ENCODE measurements around the gene FUT3. TPM values are rescaled to one million over a fixed set of nuclear protein-coding genes. Genes with fewer than 3 reads are reported as not detected.

The FUT3 gene
- total RNA-seq, 1 donor from 2014 or later = not detected

DNA sequence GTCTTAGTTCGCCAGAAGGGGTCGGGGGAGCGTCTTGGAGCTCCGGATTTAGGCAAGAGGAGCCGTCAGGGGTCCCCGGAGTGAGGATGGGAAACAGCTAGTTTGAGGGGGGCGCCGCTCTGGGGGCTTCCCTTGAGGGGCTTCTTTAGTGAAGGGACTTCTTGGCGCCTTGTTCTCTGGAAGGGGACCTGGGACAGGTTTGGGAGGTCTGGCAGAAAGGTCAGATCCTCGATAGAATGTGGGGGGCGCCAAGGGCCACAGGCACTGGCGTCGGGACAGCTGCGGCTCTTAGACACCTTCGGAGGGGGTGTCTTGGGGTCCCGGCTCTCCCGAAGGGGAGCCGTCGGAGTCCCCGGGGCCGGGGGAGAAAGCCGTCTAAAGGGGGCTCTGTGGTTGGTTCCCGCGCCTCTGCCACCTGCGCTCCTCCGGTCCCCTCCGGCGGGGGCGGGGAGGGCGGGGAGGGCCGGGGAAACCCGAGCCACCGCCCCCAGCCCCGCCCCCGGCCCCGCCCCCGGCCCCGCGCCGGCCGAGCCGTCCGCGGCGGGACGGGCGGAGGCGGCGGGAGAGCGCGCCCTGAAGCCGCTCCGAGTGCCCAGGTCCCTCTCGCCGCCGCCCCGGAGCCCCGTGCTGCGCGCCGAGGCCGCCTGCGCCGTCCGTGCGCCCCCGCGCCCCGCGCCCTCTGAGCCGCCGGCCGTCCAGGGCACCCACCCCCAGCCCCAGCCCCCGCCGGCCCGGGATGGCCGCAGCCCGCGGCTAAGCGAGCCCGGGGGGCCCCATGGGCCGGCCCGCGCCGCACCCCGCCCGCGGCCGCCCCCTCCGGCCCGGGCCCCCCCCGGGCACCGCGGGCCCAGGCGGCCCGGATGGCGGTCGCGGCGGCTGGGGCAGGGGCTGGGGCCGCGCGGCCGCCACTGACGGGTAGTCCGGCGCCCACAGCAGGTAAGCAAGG lies 46.5 kb downstream of the FUT3 start, which contains the start of gene NRTN:
Gene NRTN (plus strand): TSS at position 552 of the 946 bp plus-strand sequence. CDS start 19,099 bp downstream, outside the sequence.
- Histone ChIP-seq H3K27ac (ENCODE audit: low read depth, low read length) (no peak within 1 kb of the TSS), H3K4me1 (ENCODE audit: control insufficient read depth in 3 of 3, insufficient read depth in 3 of 3, low read length in 3 of 3) (peaks cover 4 to 7% (median 5%) of the 10 kb centered on the region in 3 donors), H3K9me3 (ENCODE audit: control insufficient read depth in 3 of 3, low read length in 3 of 3) (no peaks in the 10 kb centered on the region), H3K36me3 (ENCODE audit: control insufficient read depth in 3 of 3, insufficient read depth in 3 of 3, low read length in 3 of 3) (no peaks in the 10 kb centered on the region), H3K9ac (ENCODE audit: low read depth in 1 of 3, low read length in 3 of 3) (no peak within 1 kb of the TSS), H3K4me3 (ENCODE audit: low read length in 3 of 3) (no peak within 1 kb of the TSS), H3K27me3 (ENCODE audit: control insufficient read depth in 3 of 3, insufficient read depth in 3 of 3, low read length in 3 of 3) (peaks cover 45 to 65% (median 59%) of the 10 kb centered on the region in 3 donors)

GRCh38 chr19:5803752-5804515 lies 47.3 kb downstream of the FUT3 start:
- Histone ChIP-seq H3K4me3 (ENCODE audit: low read length in 3 of 3) (peak overlapping the region in 2 of 3 donors; percentile 29 to 30), H3K9ac (ENCODE audit: low read depth in 1 of 3, low read length in 3 of 3) (peak overlapping the region in 1 of 3 donors; percentile 33), H3K36me3 (ENCODE audit: control insufficient read depth in 3 of 3, insufficient read depth in 3 of 3, low read length in 3 of 3) (no peaks in the 10 kb centered on the region), H3K27ac (ENCODE audit: low read depth, low read length) (no peak overlapping the region), H3K9me3 (ENCODE audit: control insufficient read depth in 3 of 3, low read length in 3 of 3) (no peaks in the 10 kb centered on the region), H3K4me1 (ENCODE audit: control insufficient read depth in 3 of 3, insufficient read depth in 3 of 3, low read length in 3 of 3) (peaks cover 4 to 7% (median 5%) of the 10 kb centered on the region in 3 donors), H3K27me3 (ENCODE audit: control insufficient read depth in 3 of 3, insufficient read depth in 3 of 3, low read length in 3 of 3) (peaks cover 47 to 73% (median 65%) of the 10 kb centered on the region in 3 donors)

DNA sequence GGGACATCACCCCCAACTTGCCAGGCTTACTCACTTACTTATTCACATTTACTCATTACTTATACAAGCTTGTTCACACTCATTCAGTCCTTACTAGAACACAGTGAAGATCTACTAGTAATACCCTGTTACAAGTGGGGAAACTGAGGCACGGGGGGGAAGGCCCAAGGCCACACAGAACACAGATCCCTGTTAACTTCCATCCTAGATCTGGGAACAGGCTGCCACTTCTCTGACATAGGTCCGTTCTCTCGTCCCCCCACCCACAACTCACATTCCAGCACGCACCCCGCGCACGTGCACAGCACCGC lies 47.9 kb downstream of the FUT3 start:
- Histone ChIP-seq H3K9me3 (ENCODE audit: control insufficient read depth in 3 of 3, low read length in 3 of 3) (no peaks in the 10 kb centered on the region), H3K4me3 (ENCODE audit: low read length in 3 of 3) (peak overlapping the region in 2 of 3 donors; percentile 29 to 30), H3K27me3 (ENCODE audit: control insufficient read depth in 3 of 3, insufficient read depth in 3 of 3, low read length in 3 of 3) (peaks cover 47 to 73% (median 65%) of the 10 kb centered on the region in 3 donors), H3K36me3 (ENCODE audit: control insufficient read depth in 3 of 3, insufficient read depth in 3 of 3, low read length in 3 of 3) (no peaks in the 10 kb centered on the region), H3K27ac (ENCODE audit: low read depth, low read length) (no peak overlapping the region), H3K4me1 (ENCODE audit: control insufficient read depth in 3 of 3, insufficient read depth in 3 of 3, low read length in 3 of 3) (peaks cover 4 to 7% (median 5%) of the 10 kb centered on the region in 3 donors), H3K9ac (ENCODE audit: low read depth in 1 of 3, low read length in 3 of 3) (peak overlapping the region in 1 of 3 donors; percentile 33)

DNA sequence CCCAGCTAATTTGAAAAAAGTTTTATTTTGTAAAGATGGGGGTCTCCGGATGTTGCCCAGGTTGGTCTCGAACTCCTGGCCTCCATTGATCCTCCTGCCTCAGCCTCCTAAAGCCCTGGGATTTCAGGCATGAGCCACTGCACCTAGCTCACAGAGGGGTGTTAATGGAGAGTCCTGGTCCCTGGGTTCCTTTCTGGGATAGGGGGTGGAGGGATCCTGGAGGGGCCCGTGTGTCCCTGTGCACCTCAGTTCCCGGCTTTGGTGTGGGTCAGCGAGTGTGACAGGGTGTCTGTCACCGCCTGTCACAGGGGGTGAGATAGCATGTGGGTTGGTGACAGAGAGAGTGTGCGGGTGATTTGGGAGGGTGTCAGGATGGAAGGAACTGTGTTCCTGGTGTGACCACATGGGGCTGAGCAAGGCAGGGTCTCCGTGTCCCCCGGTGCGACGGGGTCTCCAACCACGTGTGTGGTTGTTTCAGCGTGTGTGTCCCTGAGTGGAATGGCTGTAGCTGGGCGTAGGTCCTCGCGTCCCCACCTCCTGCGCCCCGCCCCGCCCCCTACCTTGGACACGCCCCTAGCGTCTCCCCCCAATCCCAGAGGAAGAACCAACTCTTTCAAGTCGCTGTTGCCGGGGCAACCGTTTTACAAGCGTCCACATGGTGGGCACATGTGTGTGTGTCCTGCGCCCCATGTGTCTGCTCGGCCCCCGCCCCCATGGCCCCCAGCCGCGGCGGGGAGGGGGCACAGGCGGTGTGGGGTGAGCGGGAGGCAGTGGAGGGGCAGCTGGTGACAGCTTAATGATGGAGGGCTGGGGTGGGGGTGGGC lies 49.2 kb downstream of the FUT3 start:
- H3K9me3 ChIP-seq (ENCODE audit: control insufficient read depth in 3 of 3, low read length in 3 of 3) = no peaks in the 10 kb centered on the region
- H3K4me1 ChIP-seq (ENCODE audit: control insufficient read depth in 3 of 3, insufficient read depth in 3 of 3, low read length in 3 of 3) = peaks cover 4 to 7% (median 5%) of the 10 kb centered on the region in 3 donors
- H3K36me3 ChIP-seq (ENCODE audit: control insufficient read depth in 3 of 3, insufficient read depth in 3 of 3, low read length in 3 of 3) = no peaks in the 10 kb centered on the region
- no peak overlapping the region for H3K27ac ChIP-seq (ENCODE audit: low read depth, low read length)
- no peak overlapping the region for H3K9ac ChIP-seq (ENCODE audit: low read depth in 1 of 3, low read length in 3 of 3)
- peaks cover 44 to 75% (median 67%) of the 10 kb centered on the region in 3 donors for H3K27me3 ChIP-seq (ENCODE audit: control insufficient read depth in 3 of 3, insufficient read depth in 3 of 3, low read length in 3 of 3)
- H3K4me3 ChIP-seq (ENCODE audit: low read length in 3 of 3) = no peak overlapping the region

- H3K4me1 ChIP-seq (ENCODE audit: control insufficient read depth in 3 of 3, insufficient read depth in 3 of 3, low read length in 3 of 3) = peaks cover 4 to 7% (median 5%) of the 10 kb centered on the region in 3 donors
- no peaks in the 10 kb centered on the region for H3K36me3 ChIP-seq (ENCODE audit: control insufficient read depth in 3 of 3, insufficient read depth in 3 of 3, low read length in 3 of 3)
- peaks cover 39 to 62% (median 56%) of the 10 kb centered on the region in 3 donors for H3K27me3 ChIP-seq (ENCODE audit: control insufficient read depth in 3 of 3, insufficient read depth in 3 of 3, low read length in 3 of 3)
- H3K9ac ChIP-seq (ENCODE audit: low read depth in 1 of 3, low read length in 3 of 3) = no peak overlapping the region
- no peak overlapping the region for H3K4me3 ChIP-seq (ENCODE audit: low read length in 3 of 3)
- no peak overlapping the region for H3K27ac ChIP-seq (ENCODE audit: low read depth, low read length)
- H3K9me3 ChIP-seq (ENCODE audit: control insufficient read depth in 3 of 3, low read length in 3 of 3) = no peaks in the 10 kb centered on the region
Measured at GRCh38 chr19:5800361-5801270, 50.6 kb downstream of the FUT3 start.

- no peak overlapping the region for H3K27ac ChIP-seq (ENCODE audit: low read depth, low read length)
- no peaks in the 10 kb centered on the region for H3K36me3 ChIP-seq (ENCODE audit: control insufficient read depth in 3 of 3, insufficient read depth in 3 of 3, low read length in 3 of 3)
- no peaks in the 10 kb centered on the region for H3K9me3 ChIP-seq (ENCODE audit: control insufficient read depth in 3 of 3, low read length in 3 of 3)
- H3K27me3 ChIP-seq (ENCODE audit: control insufficient read depth in 3 of 3, insufficient read depth in 3 of 3, low read length in 3 of 3) = peaks cover 34 to 62% (median 53%) of the 10 kb centered on the region in 3 donors
- no peak overlapping the region for H3K4me3 ChIP-seq (ENCODE audit: low read length in 3 of 3)
- peaks cover 4 to 7% (median 5%) of the 10 kb centered on the region in 3 donors for H3K4me1 ChIP-seq (ENCODE audit: control insufficient read depth in 3 of 3, insufficient read depth in 3 of 3, low read length in 3 of 3)
- H3K9ac ChIP-seq (ENCODE audit: low read depth in 1 of 3, low read length in 3 of 3) = no peak overlapping the region
Measured at GRCh38 chr19:5799247-5800241, 51.7 kb downstream of the FUT3 start.

DNA sequence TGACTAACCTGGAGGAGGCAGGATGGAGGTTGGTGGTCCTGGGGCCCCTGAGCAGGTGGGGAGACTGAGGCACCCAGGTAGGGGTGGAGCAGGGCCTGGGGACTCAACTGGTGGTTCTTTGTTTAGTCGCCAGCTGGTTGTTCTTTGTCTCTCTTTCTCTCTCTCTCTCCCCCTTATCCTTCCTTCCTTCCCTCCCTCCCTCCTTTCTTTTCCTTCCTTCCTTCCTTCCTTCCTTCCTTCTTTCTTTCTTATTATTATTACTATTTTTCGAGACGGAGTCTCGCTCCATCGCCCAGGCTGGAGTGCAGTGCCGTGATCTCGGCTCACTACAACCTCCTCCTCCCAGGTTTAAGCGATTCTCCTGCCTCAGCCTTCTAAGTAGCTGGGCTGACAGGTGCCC lies 53.0 kb downstream of the FUT3 start:
- Histone ChIP-seq H3K27me3 (ENCODE audit: control insufficient read depth in 3 of 3, insufficient read depth in 3 of 3, low read length in 3 of 3) (peaks cover 21 to 49% (median 41%) of the 10 kb centered on the region in 3 donors), H3K4me3 (ENCODE audit: low read length in 3 of 3) (no peak overlapping the region), H3K27ac (ENCODE audit: low read depth, low read length) (no peak overlapping the region), H3K9me3 (ENCODE audit: control insufficient read depth in 3 of 3, low read length in 3 of 3) (no peaks in the 10 kb centered on the region), H3K4me1 (ENCODE audit: control insufficient read depth in 3 of 3, insufficient read depth in 3 of 3, low read length in 3 of 3) (peaks cover 0 to under 1% (median 0%) of the 10 kb centered on the region in 3 donors), H3K36me3 (ENCODE audit: control insufficient read depth in 3 of 3, insufficient read depth in 3 of 3, low read length in 3 of 3) (no peaks in the 10 kb centered on the region), H3K9ac (ENCODE audit: low read depth in 1 of 3, low read length in 3 of 3) (no peak overlapping the region)

GRCh38 chr19:5795382-5795919 lies 55.8 kb downstream of the FUT3 start:
- Histone ChIP-seq H3K4me1 (ENCODE audit: control insufficient read depth in 3 of 3, insufficient read depth in 3 of 3, low read length in 3 of 3) (peaks cover 0 to 4% (median under 1%) of the 10 kb centered on the region in 3 donors), H3K27ac (ENCODE audit: low read depth, low read length) (no peak overlapping the region), H3K9me3 (ENCODE audit: control insufficient read depth in 3 of 3, low read length in 3 of 3) (peaks cover 0 to 3% (median 0%) of the 10 kb centered on the region in 3 donors), H3K27me3 (ENCODE audit: control insufficient read depth in 3 of 3, insufficient read depth in 3 of 3, low read length in 3 of 3) (peaks cover 3 to 22% (median 17%) of the 10 kb centered on the region in 3 donors), H3K36me3 (ENCODE audit: control insufficient read depth in 3 of 3, insufficient read depth in 3 of 3, low read length in 3 of 3) (peaks cover 0 to 2% (median 0%) of the 10 kb centered on the region in 3 donors), H3K4me3 (ENCODE audit: low read length in 3 of 3) (no peak overlapping the region), H3K9ac (ENCODE audit: low read depth in 1 of 3, low read length in 3 of 3) (no peak overlapping the region)

Data from skeletal muscle tissue (tissue), 4 donors.